DMS53 (cell line): Measurements from ENCODE around the gene KRT7.

Source experiments
- DNase-seq: peaks from one replicate; lab custom pipeline; 2025; lab: John Stamatoyannopoulos, UW

Gene KRT7

DNA sequence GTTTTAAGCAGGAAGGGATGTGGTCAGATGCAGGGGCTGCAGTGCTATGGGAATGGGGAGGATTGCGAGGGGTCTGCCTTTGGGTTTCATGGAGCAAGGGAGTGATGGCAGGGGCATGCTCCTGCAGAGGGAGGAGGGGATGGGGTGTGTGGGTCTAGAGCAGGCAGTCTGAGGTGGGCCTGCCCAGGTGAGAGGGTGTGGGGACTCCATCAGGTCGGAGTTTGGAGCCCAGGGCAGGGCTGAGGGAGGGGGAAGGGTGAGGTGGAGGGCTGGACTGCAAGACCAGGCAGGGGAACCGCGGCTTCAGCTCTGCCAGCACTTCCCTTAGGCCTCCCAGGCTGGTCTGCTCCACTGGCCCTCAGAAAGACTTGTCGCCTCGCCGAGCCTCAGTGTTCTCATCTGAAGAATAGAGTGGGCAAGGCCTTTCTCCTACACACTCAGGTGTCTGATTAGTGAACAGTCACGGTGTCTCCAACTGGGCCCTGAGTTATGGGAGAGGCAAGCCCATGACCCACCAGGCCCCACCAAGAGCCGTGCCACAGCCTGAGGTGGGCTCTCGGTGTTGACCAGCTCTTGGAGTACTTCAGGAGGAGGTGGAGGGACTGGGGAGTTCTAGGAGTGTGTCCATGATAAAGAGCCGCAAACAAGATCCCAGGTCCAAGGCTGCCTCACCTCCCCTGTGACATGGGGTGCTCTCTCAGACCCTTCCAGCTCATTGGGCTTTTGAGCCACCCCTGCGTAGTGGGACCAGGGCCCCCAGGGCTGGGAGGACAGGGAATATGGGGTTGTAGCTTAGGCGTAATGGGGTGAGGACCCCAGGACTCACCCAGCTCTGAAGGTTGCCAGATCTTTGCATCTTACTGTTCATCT lies 21.1 kb upstream of the KRT7 start:
- no peak for DNase-seq

DNA sequence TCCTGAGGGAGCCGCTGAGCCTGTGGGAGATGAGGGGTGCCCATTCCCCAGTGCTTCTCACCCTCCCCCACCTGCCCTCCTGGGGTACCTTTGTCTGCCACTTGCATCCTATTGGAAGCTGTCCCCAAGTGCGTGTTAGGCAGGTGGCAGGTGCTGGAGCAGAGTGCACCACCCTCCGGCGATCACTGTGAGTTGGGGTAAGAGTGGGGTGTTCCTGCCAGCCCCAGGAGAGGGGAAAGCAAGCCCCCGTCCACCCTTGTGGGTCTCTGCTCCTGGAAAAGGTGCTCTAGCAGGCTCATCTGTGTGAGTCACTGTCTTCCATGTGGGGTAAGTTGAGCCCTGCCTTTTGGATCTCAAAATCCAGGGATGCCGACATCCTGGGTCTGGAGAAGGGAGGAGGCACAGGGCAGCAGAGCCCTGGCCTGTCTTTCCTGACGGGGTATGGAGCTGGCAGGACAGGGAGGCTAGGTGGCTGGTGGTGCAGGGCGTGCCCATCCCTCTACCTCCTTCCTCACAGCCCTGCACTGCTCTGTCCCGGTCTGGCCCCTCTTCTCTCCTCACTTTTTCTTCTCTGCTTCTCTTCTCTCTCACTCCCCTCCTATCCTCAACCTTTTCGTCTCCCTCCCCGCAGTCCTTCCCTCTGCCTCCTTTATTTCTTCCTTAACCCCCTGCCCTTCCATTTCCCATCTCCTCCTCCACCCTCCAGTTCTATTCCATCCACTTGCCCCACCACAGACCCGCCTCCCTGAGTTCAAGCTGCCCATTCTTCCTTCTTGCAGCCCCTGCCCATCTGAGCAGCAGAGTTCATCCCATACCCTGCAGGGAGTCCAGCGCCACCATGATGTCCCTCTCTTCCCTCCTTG lies 20.1 kb upstream of the KRT7 start:
- DNase-seq, result no peak

GRCh38 chr12:52213564-52214420 lies 19.3 kb upstream of the KRT7 start:
- DNase-seq, result peak; percentile 98

DNA sequence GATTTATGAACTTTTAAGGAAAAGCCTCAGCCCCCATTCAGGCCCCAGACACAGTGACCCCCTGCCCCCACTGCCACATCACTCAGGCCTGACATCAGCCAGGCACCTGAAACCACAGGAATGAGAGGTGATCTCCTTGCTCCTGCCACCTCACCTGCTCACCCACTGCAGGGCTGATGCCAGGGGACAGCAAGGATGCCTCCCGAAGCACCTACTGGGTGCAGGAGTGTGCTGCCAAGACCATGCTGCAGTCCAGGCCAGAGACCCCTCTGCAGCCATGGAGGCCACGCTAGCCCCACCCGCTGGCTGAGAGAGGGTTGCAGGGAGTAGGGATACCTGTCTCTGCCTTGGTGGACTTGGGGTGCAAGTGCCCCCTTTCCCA lies 18.6 kb upstream of the KRT7 start:
- DNase-seq, result peak; percentile 62

- DNase-seq, result peak; percentile 96
Measured at GRCh38 chr12:52215587-52216031, 17.4 kb upstream of the KRT7 start.

DNA sequence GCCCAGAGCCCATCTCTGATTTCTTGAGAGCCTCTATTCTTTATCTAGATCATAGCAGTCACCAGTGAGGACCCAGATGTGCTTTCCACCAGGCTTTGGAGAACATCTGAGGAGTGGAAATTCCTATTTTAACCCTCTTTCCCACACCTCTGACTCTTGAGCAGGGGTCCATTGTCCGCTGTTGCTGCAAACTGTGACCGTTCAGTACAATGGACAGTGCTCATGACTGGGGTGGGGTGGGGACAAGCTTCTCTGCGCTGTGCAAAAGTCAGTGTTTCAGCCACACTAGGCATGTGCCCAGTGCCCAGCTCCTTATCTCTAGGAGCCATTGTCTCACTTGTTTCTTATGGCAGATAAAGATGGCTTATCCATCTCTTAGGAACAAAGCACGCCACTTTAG lies 16.9 kb upstream of the KRT7 start:
- DNase-seq, result no peak

DNA sequence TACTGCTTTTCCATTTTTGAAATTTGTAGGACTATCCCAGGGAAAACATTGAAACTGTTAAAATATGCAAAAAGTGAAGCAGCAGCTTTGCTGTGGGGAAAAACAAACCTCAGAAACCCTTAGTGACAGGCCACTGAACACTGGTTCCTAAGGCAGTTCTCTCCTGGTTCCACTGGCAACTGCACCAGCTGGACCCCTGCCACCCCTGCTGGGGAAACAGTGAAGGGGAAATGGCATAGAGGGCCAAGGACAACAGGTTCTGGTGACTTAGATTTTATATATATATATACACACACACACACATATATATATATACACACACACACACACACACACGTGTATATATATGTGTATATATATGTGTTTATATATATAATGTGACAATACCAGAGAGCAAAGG lies 16.2 kb upstream of the KRT7 start:
- DNase-seq, result peak; percentile 76

- peak; percentile 98 for DNase-seq
Measured at GRCh38 chr12:52217223-52217622, 15.8 kb upstream of the KRT7 start.

GRCh38 chr12:52218001-52218400 lies 15.0 kb upstream of the KRT7 start:
- DNase-seq, result no peak

DNA sequence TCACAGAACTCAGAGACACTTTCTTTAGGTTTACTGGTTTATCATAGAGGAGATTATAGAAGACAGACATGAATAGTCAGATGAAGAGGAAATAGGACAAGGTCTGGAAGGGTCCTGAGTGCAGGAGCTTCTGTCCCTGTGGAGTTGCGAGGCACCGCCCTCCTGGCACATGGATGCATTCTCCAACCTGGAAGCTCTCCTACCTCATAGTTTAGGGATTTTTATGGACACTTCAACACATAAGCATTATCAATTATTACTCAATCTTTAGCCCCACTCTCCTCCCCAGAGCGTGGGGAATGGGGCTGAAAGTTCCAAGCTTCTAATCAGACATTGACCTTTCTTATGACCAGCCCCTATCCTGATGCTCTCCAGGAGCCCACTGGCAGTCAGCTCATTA lies 12.6 kb upstream of the KRT7 start:
- DNase-seq, result no peak

DNA sequence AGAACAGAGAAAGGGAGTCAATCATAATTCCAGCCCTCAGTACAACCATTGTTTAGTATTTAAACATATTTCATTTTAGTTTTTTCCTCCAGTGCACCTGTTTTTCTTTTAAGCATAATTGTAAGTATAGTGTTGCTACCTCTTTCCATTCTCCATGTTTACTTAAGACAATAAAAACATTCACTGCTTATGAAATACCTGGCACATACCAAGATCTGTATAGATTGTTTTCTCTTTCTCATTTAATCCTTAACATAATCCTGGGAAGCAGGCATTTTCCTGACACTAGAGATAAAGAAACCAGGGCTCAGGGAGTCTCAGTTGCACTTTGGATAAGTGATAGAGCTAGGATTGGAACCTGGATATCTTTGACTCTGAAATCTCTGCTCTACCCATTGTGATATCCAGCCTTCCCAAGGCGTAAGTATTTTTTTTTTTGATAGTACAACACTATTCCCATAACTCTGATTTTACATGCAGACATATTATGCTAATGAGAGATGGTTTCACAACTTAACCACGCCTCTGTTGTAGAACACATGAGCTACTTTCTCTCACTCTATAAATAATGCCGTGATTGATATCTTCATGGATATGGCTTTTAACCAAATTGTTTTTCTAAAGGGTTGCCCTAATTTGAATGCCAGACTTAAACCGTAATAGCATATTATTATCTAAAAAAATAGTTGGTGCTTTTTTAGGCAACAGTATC lies 11.8 kb upstream of the KRT7 start:
- no peak for DNase-seq

GRCh38 chr12:52221912-52222457 lies 11.1 kb upstream of the KRT7 start:
- DNase-seq, result peak; percentile 91

GRCh38 chr12:52222692-52223091 lies 10.4 kb upstream of the KRT7 start:
- peak; percentile 40 for DNase-seq

DNA sequence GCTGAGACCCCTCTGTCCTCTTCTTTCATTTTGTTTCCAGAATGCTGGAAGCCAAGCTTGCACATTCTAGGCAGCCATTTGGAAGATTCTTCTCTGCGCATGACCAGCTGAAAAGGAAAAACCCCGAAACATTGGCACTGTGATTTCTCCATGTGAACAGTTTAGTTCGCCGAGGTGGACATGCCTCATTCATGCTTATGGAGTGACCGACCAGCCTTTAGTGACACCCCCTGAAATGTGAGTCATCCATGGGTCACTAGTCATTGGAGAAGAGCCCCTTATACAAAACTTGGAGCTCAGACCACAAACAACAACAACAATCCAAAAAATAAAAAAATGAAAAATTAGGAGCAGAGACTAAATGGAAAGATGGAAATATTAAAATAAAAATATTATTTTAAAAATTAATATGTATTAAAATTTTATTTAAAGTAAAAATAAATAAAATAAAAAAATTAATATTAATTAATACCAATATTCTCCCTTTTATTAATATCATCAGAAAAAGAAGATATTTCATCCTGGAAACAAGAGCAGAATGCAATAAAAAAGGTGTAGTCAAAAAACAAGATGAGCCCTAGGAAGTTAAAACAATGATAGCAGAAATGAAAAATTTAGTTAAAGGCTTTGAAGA lies 9.5 kb upstream of the KRT7 start:
- DNase-seq, result no peak

GRCh38 chr12:52224151-52224550 lies 8.9 kb upstream of the KRT7 start:
- no peak for DNase-seq

DNA sequence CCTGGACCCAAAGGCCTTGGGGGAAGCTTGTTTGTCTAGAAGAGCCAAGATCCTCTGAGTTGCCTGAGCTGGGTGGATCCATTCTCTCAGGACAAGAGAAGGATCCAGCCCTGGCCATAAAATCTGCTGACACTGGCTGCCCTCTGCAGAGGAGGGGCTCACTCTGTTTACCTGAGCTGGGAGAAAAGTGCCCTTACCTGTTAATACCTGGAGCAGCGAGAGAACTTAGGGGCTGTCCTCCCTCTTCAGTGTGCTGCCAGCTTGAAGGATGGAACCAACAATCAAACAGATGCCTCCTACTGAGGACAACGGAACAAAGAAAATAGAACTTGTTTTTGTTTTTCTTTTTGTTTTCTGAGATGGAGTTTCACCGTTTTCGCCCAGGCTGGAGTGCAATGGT lies 7.3 kb upstream of the KRT7 start:
- DNase-seq, result no peak

DNA sequence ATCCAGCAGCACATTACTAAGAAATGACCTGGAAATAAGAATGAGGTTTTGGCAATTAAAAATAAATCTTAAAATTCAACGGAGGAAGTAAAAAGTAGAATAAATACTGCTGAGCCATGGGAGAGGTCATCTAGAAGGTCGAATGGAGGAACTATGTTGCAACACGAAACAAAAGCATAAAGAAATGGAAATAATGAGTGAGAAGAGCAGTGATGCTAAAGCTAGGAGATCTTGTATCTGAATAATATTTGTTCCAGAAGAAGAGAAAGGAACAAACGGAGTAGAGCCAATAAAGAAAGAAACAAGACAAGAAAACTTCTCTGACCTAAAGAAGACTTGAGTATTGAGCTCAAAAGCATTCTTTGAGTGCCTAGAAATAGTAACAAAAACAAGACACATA lies 6.6 kb upstream of the KRT7 start:
- no peak for DNase-seq

GRCh38 chr12:52227606-52228166 lies 5.4 kb upstream of the KRT7 start:
- DNase-seq, result no peak

- DNase-seq, result no peak
Measured at GRCh38 chr12:52228366-52228765, 4.7 kb upstream of the KRT7 start.

DNA sequence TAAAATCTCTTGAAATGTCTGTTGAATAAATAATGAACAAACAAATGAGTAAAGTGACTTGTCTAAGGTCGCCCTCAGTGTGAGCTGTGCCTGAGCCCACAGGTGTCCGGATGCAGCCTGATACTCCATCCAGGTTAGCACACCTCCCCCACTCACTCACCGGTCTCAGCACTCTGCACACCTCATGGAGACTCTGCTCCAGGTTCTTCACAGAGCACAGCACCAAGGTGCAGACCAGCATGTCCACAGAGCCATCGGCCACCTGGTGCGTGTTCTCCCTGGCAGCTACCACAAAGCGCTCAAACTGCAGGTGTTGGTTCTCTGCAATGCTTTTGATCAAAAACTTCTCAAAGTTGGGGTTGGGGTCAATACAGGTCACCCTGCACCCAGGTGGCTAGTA lies 4.1 kb upstream of the KRT7 start:
- peak; percentile 62 for DNase-seq
